Spleen (tissue), 13 donors: ENCODE measurements around the gene ARF1. TPM values are rescaled to one million over a fixed set of nuclear protein-coding genes. Genes with fewer than 3 reads are reported as not detected.

ENCODE experiments used
- DNase-seq: peaks from one replicate; pipeline ENCODE4 v3.0.0-alpha.2; 2020
- H3K27ac ChIP-seq, 8 donors: fragments of 200-600 bp; sonication (generic) in 7 of 8; 1 replicate in 4 of 8; 2 replicates in 4 of 8; pipeline versions ENCODE4 v1.5.0 to v1.8.0; 2016 to 2021; ENCODE audit warnings: inconsistent platforms in 4 of 8, mild to moderate bottlenecking in 4 of 8, moderate library complexity in 1 of 8
- H3K27me3 ChIP-seq, 7 donors: fragments of 200-600 bp; sonication (generic) in 6 of 7; replicated peaks in 1 of 7; 1 replicate in 4 of 7; 2 replicates in 3 of 7; pipeline versions ENCODE4 v1.5.0 to v1.8.0; 2016 to 2021; ENCODE audit warnings: inconsistent platforms in 3 of 7, mild to moderate bottlenecking in 1 of 7
- H3K36me3 ChIP-seq, 6 donors: fragments of 200-600 bp; sonication (generic) in 5 of 6; 1 replicate in 4 of 6; 2 replicates in 2 of 6; pipeline versions ENCODE4 v1.5.0 to v1.8.0; 2016 to 2021; ENCODE audit warnings: inconsistent platforms in 2 of 6
- H3K4me1 ChIP-seq, 6 donors: fragments of 200-600 bp; sonication (generic) in 5 of 6; 1 replicate in 3 of 6; 2 replicates in 3 of 6; pipeline versions ENCODE4 v1.5.0 to v1.8.0; 2016 to 2021; ENCODE audit warnings: inconsistent platforms in 3 of 6
- H3K4me3 ChIP-seq, 8 donors: fragments of 200-600 bp; sonication (generic) in 7 of 8; 1 replicate in 4 of 8; 2 replicates in 4 of 8; pipeline versions ENCODE4 v1.5.0 to v1.8.0; 2016 to 2021; ENCODE audit warnings: inconsistent platforms in 4 of 8, mild to moderate bottlenecking in 4 of 8, moderate library complexity in 2 of 8
- H3K9me3 ChIP-seq, 8 donors: fragments of 200-600 bp; sonication (generic) in 7 of 8; 1 replicate in 4 of 8; 2 replicates in 4 of 8; pipeline versions ENCODE4 v1.5.0 to v1.8.0; 2016 to 2021; ENCODE audit warnings: inconsistent platforms in 4 of 8
- CTCF ChIP-seq, 11 experiments: fragments of 200-600 bp in 7 of 11; fragments of 450-650 bp in 4 of 11; sonication (generic) in 4 of 11; IDR thresholded peaks in 8 of 11; conservative IDR thresholded peaks in 3 of 11; 1 replicate in 7 of 11; 2 replicates in 4 of 11; pipeline versions ENCODE4 v1.4.0 to v1.8.0; 2016 to 2021; ENCODE audit warnings: antibody characterized with exemption in 11 of 11, inconsistent platforms in 4 of 11, mild to moderate bottlenecking in 1 of 11
- POLR2A ChIP-seq, 3 donors: fragments of 450-650 bp; IDR thresholded peaks; one replicate each; pipeline ENCODE4 v1.5.1; 2017; ENCODE audit warnings: antibody characterized with exemption in 3 of 3, mild to moderate bottlenecking in 1 of 3
- POLR2AphosphoS5 ChIP-seq, 3 donors: sonication (generic); formaldehyde crosslinking; IDR thresholded peaks; one replicate each; pipeline ENCODE4 v1.5.1; 2017; ENCODE audit warnings: antibody characterized with exemption in 3 of 3
- WGBS, 5 donors: extraction: QIAGEN DNeasy Blood & Tissue Kit in 3 of 5; methylation state at CpG; one replicate each; pipeline versions ENCODE4 v1.1.5 to v1.1.7; 2013 to 2018; 5-methylcytosine and 5-hydroxymethylcytosine counted together
- intact Hi-C: fragments of 100-400 bp; cut with DNase I; formaldehyde crosslinking; loops from one replicate; pipeline ENCODE4 v1.15.0; 2023; ENCODE audit warnings: low total_unique reads
- long read RNA-seq, 2 donors: transcript quantifications; one replicate each; lab custom pipeline, GENCODE V29; 2026
- polyA plus RNA-seq, 3 donors: library from polyadenylated mRNA; stranded (reverse); fragments of 200-250 nt; gene quantifications; one replicate each; pipeline ENCODE4 v1.2.1, GENCODE V29; 2013
- total RNA-seq, 7 donors: library from RNA; depleted of rRNA in 3 of 7; stranded (reverse); fragments of >200 nt in 3 of 7; fragmentation: NEBNext Ultra II Directional in 4 of 7; extraction: Animal tissue kit (Norgen Biotek cat#: 25700) in 4 of 7; gene quantifications; one replicate each; pipeline versions ENCODE4 v1.1.0 to v1.2.1, GENCODE V29; 2016 to 2021
- donor health status: healthy with polysubstance abuse.
- donor health status: DM: no; HTN: no; CAD: no; lungs with moderate emphysema.
- donor health status: DM: no; HTN: no; CAD: no.
- donor health status: Bipolar disorder and iron deficiency.
- donor health status: healthy.
- donor health status: DM: no; HTN: no; CAD: no.
- donor health status: DM: yes; HTN: yes; CAD: no.

ARF1 gene
- total RNA-seq, result 100 to 1,000 TPM; 302 to 387 (median 338) TPM
- polyA plus RNA-seq, result 100 to 1,000 TPM; 150 to 282 (median 231) TPM
- long read RNA-seq, donor 1, transcript ARF1-201 (5 exons, 1,888 nt), result major isoform, 165 of 187 reads
- long read RNA-seq, donor 1, partial matches to known transcripts, result 14 of 187 reads
- long read RNA-seq, donor 1, other reads (novel, unspliced or antisense), result 0 of 187 reads
- long read RNA-seq, donor 2, transcript ARF1-201 (5 exons, 1,888 nt), result major isoform, 114 of 210 reads
- long read RNA-seq, donor 2, partial matches to known transcripts, result 92 of 210 reads
- long read RNA-seq, donor 2, other reads (novel, unspliced or antisense), result 0 of 210 reads

GRCh38 chr1:228082214-228082917 lies at the start of gene ARF1:
ARF1 (plus strand) TSS chr1:228082708; CDS start chr1:228097115, 14,407 bp downstream.
- 0 to 1% (median 0%) methylated on average over 38 to 87 of the region's 87 CpGs for WGBS, 5 donors
- Histone ChIP-seq H3K36me3 (peaks cover 0 to 7% (median 0%) of the 10 kb centered on the region in 6 donors), H3K4me3 (peak within 1 kb of the TSS; percentile 85 to 96 (median 92)), H3K4me1 (peaks cover 40 to 83% (median 63%) of the 10 kb centered on the region in 6 donors), H3K27ac (peak within 1 kb of the TSS; percentile 97 to 100 (median 99)), H3K9me3 (no peaks in the 10 kb centered on the region), H3K27me3 (no peaks in the 10 kb centered on the region)
- peak; percentile 98 for DNase-seq
- TF ChIP-seq CTCF (IDR thresholded peaks at IDR 0.05 in 8 of 11, conservative IDR thresholded peaks at IDR 0.05 in 3 of 11) (peak in 8 of 11 experiments; percentile 9 to 59 (median 28)), POLR2A (IDR thresholded peaks at IDR 0.05) (peak in 2 of 3 donors; percentile 44 to 88), POLR2AphosphoS5 (IDR thresholded peaks at IDR 0.05) (peak; percentile 94 to 97 (median 95))
- intact Hi-C loops, result no loop called here

GRCh38 chr1:228033376-228033775 lies 49.1 kb upstream of the ARF1 start:
- intact Hi-C loops, result no loop called here
- no peaks in the 10 kb centered on the region for H3K36me3 ChIP-seq
- DNase-seq, result no peak
- no peak for TF ChIP-seq POLR2AphosphoS5 (IDR thresholded peaks at IDR 0.05)
- no peak for TF ChIP-seq POLR2A (IDR thresholded peaks at IDR 0.05)
- TF ChIP-seq CTCF (IDR thresholded peaks at IDR 0.05 in 8 of 11, conservative IDR thresholded peaks at IDR 0.05 in 3 of 11), result no peak
- peaks cover 0 to 8% (median 3%) of the 10 kb centered on the region in 8 donors for H3K9me3 ChIP-seq
- 74 to 88% (median 82%) methylated on average over 2 of the region's 2 CpGs for WGBS, 5 donors
- peaks cover 0 to 72% (median 25%) of the 10 kb centered on the region in 7 donors for H3K27me3 ChIP-seq
- H3K4me3 ChIP-seq, result no peak overlapping the region
- peaks cover 5 to 13% (median 12%) of the 10 kb centered on the region in 6 donors for H3K4me1 ChIP-seq
- H3K27ac ChIP-seq, result no peak overlapping the region

GRCh38 chr1:228034954-228035837 lies 47.3 kb upstream of the ARF1 start:
- Histone ChIP-seq H3K27me3 (peaks cover 0 to 77% (median 40%) of the 10 kb centered on the region in 7 donors), H3K4me3 (no peak overlapping the region), H3K36me3 (no peaks in the 10 kb centered on the region), H3K4me1 (peaks cover 5 to 13% (median 12%) of the 10 kb centered on the region in 6 donors), H3K27ac (no peak overlapping the region), H3K9me3 (peaks cover 0 to 8% (median 3%) of the 10 kb centered on the region in 8 donors)
- 74 to 92% (median 78%) methylated on average over 11 to 16 of the region's 16 CpGs for WGBS, 5 donors
- DNase-seq, result peak; percentile 40
- intact Hi-C loops, result no loop called here
- TF ChIP-seq POLR2A (IDR thresholded peaks at IDR 0.05) (no peak), POLR2AphosphoS5 (IDR thresholded peaks at IDR 0.05) (no peak), CTCF (IDR thresholded peaks at IDR 0.05 in 8 of 11, conservative IDR thresholded peaks at IDR 0.05 in 3 of 11) (no peak)
